ENCODE results near the gene PAX1.
A peak's percentile ranks its signal among the peaks of the same experiment; 100 is the strongest.

PAX1 gene

DNA sequence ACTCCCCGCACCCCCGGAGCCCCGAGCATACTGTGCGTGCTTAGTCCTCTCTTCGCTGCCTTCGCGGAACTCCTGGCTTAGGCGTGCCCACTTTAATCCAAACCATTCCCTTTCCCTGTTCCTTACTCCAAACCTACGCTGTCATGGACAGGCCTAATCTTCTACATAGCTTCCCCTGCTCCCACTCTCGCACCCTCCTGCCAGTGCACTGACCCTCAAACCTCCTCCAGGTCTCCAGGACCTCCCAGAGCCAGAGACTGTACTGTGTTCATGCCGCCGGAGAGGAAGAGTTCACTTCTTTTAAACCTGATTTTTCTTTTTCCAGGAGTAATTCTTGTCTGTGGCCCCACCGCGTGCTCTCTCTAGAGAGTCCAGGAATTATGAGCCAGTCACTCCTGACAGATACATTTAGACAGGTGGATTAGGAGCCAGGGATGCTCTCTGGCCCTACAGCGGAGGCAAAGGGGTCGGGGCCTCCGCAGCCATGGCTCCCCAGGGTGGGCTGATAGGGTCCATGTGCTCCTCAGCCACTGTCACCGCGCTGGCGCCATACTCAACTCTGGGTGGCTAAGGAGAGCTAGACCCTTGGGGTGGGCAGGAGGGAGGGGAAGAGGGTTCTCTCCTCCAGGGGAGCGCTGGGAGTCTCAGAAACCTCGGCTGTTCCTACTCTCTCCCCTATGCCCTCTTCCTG lies 1.6 kb upstream of the PAX1 start:
- no peak for DNase-seq

- no peak for DNase-seq
Measured at GRCh38 chr20:21704408-21705385, 767 bp upstream of the PAX1 start.

DNA sequence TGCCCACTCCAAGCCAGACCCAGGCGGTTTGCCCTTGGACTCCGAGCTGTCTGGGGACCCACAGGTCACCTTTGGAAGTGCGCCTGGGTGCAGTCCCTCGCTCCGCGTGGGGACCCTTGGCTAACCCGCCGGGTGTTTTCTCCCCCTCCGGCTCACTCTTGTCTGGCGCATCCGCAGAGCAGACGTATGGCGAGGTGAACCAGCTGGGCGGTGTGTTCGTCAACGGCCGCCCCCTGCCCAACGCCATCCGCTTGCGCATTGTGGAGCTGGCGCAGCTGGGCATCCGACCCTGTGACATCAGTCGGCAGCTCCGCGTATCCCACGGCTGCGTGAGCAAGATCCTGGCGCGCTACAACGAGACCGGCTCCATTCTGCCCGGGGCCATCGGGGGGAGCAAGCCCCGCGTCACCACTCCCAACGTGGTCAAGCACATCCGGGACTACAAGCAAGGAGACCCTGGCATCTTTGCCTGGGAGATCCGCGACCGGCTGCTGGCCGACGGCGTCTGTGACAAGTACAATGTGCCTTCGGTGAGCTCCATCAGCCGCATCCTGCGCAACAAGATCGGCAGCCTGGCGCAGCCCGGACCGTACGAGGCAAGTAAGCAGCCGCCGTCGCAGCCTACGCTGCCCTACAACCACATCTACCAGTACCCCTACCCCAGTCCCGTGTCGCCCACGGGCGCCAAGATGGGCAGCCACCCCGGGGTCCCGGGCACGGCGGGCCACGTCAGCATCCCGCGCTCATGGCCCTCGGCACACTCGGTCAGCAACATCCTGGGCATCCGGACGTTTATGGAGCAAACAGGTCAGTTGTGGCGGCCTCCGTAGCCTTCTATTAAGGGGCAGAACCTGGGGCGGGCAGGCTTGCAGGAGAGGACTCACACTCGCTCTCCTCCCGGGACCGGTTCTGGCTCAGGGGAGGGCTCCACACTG lies 1.1 kb downstream of the PAX1 start:
- DNase-seq = no peak

DNA sequence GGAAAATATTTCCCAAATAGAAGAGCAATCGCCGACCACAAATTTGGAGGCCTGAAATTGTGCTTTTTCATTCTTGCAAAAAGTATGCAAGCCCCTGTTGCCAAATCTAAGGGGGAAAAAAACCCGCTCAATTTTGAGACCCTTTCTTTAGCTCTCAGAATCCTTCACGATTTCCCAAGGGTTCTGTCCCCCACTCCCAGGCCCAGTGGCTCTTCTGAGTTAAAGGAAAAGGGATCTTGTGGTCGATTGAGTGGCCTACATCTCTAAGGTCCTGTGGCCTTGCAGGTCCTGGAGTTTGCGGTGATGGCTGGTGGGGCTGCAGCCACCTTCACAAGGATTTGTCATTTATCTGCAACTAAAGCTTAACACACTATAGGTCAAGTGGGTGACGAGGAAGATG lies 1.8 kb downstream of the PAX1 start:
- no peak for DNase-seq

DNA sequence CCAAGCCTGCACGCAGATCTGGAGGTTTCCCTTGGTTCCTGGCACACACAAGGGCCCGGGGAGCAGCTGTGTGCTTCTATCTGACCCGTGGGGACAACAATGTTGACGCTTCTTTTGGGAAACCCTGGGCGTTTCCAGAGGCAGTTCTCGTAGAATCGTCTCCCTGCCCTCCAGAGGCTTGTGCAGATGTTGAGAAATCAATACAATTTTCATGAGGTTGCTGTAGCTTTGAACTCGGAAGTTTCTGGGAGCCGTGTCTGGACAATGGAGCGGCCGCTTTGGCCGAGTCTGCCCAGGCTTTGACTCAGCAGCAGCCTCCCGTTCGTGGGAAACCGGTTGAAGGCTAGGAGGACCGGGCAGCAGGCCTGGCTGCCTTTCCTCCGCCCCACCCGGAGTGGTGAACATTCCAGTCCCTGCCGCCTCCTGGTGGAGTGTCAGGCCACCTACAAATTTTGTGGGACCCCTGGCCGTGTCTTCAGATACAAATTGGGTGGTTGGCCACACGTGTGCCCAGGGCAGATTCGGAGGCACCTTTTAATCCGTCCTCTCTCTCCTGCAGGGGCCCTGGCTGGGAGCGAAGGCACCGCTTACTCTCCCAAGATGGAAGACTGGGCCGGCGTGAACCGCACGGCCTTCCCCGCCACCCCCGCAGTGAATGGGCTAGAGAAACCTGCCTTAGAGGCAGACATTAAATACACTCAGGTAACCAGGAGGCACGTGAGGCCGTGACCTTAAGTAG lies 2.7 kb downstream of the PAX1 start:
- DNase-seq = no peak

- no peak for DNase-seq
Measured at GRCh38 chr20:21708738-21709534, 3.5 kb downstream of the PAX1 start.

DNA sequence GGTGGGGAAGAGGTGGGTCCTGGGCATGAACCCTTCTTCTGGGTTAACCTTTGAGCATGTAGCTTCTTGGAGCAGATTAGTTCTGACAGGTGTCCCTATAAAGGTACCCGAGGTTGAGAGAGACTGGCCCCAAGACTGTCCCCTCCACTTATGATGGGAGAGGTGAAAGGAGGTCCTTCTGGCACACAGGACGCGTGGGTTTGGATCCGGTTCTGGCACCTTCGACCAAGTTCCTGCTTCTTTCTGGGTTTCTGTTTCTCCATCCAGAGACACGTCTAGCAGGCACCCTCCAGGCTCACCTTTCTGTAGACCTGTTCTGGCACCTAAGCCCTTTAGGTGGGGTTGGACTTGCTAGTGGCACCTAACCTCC lies 4.1 kb downstream of the PAX1 start:
- DNase-seq = no peak

DNA sequence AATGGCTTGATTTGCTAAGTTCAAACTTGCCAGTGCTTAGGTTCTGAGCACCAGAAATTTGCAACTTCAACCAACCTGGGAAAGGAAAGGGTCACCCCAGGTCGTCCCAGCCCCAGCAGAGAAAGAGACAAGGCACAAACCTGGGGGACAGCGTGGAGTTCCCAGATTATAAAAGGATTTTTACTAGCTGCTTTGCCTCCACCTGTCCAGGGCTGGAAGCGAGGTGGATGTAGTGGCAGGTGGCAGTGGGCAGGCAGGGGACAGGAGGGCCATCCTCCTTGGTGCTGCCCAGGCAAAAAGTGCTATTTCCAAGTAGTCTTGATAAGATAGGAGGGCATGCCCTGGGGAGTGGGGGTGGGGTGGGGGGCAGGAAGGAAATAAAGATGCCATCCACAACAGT lies 4.9 kb downstream of the PAX1 start:
- no peak for DNase-seq

DNA sequence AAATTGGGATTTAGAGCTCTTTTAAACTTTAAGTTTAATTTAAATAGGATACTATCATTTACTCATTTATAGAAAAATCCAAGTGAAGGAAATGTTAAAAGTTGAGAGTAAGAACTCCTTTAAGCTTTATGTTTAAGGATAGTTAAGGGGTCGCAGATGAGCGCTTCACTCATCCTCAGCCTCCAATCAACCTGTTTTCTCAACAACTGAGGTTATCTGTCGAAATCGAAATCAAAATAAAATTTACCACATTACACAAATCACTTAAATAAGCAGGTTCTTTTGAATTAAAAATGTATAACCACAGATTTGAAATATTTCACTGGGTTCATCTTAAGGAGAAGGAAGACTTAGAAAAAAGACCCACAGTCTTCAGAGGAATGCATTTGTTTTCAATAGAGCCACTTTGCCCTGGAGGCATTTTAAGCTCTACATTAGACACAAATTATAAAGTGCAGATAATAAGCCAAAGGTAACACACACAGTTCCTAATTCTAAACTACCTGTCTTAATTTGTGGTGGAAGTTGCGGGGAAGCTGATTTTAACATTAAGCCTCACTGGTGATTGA lies 5.5 kb downstream of the PAX1 start:
- no peak for DNase-seq

GRCh38 chr20:21712443-21713059 lies 7.1 kb downstream of the PAX1 start:
- DNase-seq = no peak

- no peak for DNase-seq
Measured at GRCh38 chr20:21713470-21713869, 8.0 kb downstream of the PAX1 start.

GRCh38 chr20:21713901-21714296 lies 8.4 kb downstream of the PAX1 start:
- DNase-seq = no peak

DNA sequence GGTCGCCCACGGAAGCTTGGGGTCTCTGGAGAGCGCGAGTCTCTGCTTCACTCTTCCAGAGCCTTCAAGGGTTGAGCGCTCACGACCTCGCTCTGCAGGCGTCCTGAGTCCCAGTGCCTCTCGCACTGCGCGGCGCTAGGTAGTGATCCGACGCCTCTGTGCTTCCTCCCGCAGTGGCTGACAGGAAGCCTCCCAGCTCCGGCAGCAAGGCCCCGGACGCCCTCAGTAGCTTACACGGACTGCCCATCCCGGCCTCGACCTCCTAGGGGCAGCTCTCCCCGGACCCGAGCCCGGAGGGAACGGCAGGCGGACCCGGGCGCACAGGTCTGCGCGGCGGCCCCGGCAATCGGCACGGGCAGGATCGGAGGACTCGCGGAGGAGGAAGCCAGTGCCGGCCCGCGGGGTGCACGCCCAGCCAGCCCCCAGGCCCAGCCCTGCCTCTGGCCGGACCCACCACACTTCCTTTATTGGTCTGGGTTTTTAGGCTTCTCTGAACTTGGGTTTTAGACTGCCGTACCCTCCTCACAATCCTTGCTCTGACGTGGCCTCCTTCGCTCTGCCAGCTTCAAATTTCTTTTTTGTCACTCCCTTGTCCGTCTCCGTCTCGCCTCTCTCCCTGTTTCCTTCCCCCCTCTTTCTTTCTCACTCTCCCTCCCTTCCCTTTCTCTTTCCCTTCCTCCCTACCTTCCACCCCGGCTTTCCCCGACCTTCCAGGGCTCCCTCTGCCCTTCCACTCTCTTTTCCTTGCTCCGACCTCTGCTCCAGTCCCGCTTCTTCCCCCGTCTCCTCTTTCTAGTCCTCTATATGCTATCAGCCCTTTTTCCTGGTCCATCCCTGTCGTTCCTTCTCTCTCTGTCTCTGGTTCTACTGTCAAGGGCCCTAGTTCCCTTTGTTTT lies 9.1 kb downstream of the PAX1 start:
- no peak for DNase-seq

DNA sequence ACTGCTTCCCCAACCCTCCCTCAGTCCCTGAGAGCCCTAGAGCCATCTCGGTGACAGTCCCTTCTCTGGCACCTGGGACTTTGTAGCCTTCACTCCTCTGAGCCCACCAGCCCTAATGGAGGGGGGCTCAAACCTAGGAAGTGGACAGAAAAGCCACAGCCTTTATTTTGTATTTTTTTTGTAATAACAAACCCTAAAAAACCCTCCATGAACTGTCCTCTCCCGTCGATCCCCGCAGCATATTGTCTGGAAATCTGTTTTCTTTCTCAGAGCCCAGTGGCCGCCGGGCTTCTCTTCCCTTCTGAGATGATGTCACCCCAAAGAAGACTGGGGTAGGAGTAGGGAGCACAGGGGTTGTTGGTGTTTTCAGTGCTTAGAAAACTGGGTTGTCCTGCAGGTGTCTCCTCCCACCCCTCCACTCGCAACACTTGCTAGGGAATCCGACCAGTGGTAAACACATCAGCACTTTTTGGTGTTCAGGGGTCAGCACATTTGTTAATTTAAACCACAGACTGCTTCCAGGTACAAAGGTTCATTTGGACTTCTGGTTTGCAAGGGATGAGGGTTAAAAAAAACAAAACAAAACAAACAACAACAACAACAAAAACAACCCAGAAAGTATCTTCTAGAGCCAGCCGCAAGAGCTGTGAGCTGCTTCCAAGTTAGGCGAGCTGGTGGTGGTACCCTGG lies 9.9 kb downstream of the PAX1 start:
- no peak for DNase-seq

- peak; percentile 43 for DNase-seq
Measured at GRCh38 chr20:21719592-21720214, 14.2 kb downstream of the PAX1 start.

DNA sequence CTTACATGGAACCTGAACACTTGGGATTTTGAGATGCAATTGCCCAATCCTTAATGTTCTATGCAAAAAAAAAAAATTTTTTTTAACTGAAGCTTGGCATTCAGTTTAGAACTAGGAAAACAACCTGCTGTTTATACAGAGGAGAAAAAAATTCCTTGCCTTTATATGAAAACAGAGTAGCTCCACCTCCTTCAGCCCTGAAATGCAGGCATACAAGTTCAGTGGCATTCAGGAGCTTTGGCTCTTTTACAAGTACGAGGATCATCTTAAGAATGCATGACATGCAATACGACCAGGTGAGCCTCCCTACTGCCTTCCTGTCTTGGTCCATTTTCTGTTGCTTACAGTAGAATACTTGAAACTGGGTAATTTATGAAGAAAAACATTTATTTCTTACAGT lies 20.4 kb downstream of the PAX1 start:
- no peak for DNase-seq

DNA sequence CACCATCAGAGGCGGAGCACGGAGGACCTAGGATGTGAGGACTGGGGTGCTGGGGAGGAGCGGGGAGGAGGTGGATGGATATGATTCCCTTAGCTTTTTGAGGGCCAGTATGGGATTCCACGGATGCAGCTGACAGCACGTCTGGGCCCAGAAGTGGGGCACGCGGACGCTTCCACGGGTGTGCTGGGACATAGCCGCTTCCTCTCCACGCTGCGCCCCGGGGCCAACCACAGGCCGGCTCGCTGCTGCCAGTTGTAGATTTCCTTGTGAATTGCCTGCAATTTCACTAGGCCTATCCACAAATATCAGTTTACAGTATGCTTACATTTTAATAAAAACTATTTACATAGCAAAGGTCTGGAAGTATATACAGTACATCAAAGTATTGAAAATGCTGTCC lies 23.9 kb downstream of the PAX1 start:
- no peak for DNase-seq

DNA sequence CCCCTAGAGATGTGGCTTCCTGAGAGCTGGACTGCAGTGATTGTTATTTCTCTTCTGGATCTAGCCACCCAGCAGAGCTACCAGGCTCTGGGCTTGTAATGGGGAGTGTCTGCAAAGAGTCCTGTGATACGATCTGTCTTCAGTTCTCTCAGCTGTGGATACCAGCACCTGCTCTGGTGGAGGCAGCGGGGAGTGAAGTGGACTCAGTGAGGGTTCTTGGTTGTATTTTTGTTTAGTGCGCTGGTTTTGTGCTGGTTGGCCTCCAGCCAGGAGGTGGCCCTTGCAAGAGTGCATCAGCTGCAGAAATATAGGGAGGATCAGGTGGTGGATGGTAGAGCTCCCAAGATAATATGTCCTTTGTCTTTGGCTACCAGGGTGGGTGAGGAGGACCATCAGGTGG lies 33.7 kb downstream of the PAX1 start:
- DNase-seq = no peak

DNA sequence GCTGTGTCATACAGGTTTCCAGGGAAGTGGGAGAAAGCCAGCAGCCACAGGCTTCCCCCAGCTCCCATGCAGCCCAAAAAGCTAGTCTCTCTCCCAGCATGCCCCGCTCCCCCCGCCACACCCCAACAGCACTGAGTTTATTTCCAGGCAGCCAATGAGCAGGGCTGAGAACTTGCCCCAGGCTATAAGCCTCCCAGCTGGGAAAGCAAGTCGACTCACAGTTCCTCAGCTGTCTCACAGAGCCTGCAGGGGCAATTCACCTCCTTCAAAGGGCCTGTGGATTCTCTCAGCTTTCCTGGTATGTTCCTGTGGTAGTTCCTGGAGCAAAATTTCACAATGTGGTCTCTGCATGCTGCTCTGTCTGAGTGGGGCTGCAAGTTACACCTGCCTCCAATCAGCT lies 34.2 kb downstream of the PAX1 start:
- DNase-seq = no peak
